ENCODE measurements around the gene HNRNPL. TPM values are rescaled to one million over a fixed set of nuclear protein-coding genes. Genes with fewer than 3 reads are reported as not detected.

Gene HNRNPL
- polyA plus RNA-seq, 1 experiment = 342 TPM

- POLR2A ChIA-PET = interaction anchor here (1.0 kb wide), 1 partner anchor 10 kb away, joined by 3 read pairs; no protein-coding TSS in a partner anchor
- TF ChIP-seq, protein P1, sequence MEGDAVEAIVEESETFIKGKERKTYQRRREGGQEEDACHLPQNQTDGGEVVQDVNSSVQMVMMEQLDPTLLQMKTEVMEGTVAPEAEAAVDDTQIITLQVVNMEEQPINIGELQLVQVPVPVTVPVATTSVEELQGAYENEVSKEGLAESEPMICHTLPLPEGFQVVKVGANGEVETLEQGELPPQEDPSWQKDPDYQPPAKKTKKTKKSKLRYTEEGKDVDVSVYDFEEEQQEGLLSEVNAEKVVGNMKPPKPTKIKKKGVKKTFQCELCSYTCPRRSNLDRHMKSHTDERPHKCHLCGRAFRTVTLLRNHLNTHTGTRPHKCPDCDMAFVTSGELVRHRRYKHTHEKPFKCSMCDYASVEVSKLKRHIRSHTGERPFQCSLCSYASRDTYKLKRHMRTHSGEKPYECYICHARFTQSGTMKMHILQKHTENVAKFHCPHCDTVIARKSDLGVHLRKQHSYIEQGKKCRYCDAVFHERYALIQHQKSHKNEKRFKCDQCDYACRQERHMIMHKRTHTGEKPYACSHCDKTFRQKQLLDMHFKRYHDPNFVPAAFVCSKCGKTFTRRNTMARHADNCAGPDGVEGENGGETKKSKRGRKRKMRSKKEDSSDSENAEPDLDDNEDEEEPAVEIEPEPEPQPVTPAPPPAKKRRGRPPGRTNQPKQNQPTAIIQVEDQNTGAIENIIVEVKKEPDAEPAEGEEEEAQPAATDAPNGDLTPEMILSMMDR (IDR thresholded peaks at IDR 0.05; ENCODE audit: insufficient read depth, low read depth, low read length) = no peak
- no peak for DNase-seq (ENCODE audit: low read depth)
- Histone ChIP-seq H3K4me3 (ENCODE audit: low read depth, low read length) (no peak overlapping the region), H3K36me3 (ENCODE audit: control insufficient read depth, insufficient read depth, low read length) (peaks cover 60% of the 10 kb centered on the region), H3K27me3 (ENCODE audit: control insufficient read depth, insufficient read depth, low read length) (no peaks in the 10 kb centered on the region)
- CTCF ChIA-PET = interaction anchor here (1.2 to 1.3 kb wide), 2 partner anchors 12 to 69 kb away, joined by 3 read pairs; no protein-coding TSS in a partner anchor
Measured at GRCh38 chr19:38838986-38839761, 10.6 kb downstream of the HNRNPL start.

GRCh38 chr19:38838208-38838985 is 11.4 kb downstream of the HNRNPL start:
- Histone ChIP-seq H3K4me3 (ENCODE audit: low read depth, low read length) (no peak overlapping the region), H3K36me3 (ENCODE audit: control insufficient read depth, insufficient read depth, low read length) (peaks cover 52% of the 10 kb centered on the region), H3K27me3 (ENCODE audit: control insufficient read depth, insufficient read depth, low read length) (no peaks in the 10 kb centered on the region)
- CTCF ChIA-PET = interaction anchor here (0.9 to 1.3 kb wide), 4 partner anchors 11 to 68 kb away, joined by 3 read pairs; no protein-coding TSS in a partner anchor
- DNase-seq (ENCODE audit: low read depth) = no peak
- TF ChIP-seq, protein P1 (IDR thresholded peaks at IDR 0.05; ENCODE audit: insufficient read depth, low read depth, low read length) = no peak
- POLR2A ChIA-PET = no interaction called here

- POLR2A ChIA-PET = interaction anchor here (0.8 kb wide), 1 partner anchor 11 kb away, joined by 3 read pairs; no protein-coding TSS in a partner anchor
Measured at GRCh38 chr19:38837656-38838121, 12.1 kb downstream of the HNRNPL start.

GRCh38 chr19:38836983-38837626 is 12.7 kb downstream of the HNRNPL start:
- CTCF ChIA-PET = interaction anchor here (0.9 to 1.1 kb wide), 3 partner anchors 11 to 32 kb away, joined by 3 to 6 read pairs (median 3); no protein-coding TSS in a partner anchor
- H3K36me3 ChIP-seq (ENCODE audit: control insufficient read depth, insufficient read depth, low read length) = peaks cover 40% of the 10 kb centered on the region
- TF ChIP-seq, protein P1 (IDR thresholded peaks at IDR 0.05; ENCODE audit: insufficient read depth, low read depth, low read length) = no peak
- no peak for DNase-seq (ENCODE audit: low read depth)
- no peak overlapping the region for H3K4me3 ChIP-seq (ENCODE audit: low read depth, low read length)
- POLR2A ChIA-PET = interaction anchor here (0.8 kb wide), 1 partner anchor 12 kb away, joined by 3 read pairs; no protein-coding TSS in a partner anchor
- no peaks in the 10 kb centered on the region for H3K27me3 ChIP-seq (ENCODE audit: control insufficient read depth, insufficient read depth, low read length)

More at GRCh38 chr19:38837656-38838121, 12.1 kb downstream of the HNRNPL start:
- CTCF ChIA-PET = interaction anchor here (0.9 to 1.3 kb wide), 5 partner anchors 10 to 68 kb away, joined by 3 to 6 read pairs (median 3); no protein-coding TSS in a partner anchor
- TF ChIP-seq, protein P1 (IDR thresholded peaks at IDR 0.05; ENCODE audit: insufficient read depth, low read depth, low read length) = no peak
- no peak overlapping the region for H3K4me3 ChIP-seq (ENCODE audit: low read depth, low read length)
- H3K27me3 ChIP-seq (ENCODE audit: control insufficient read depth, insufficient read depth, low read length) = no peaks in the 10 kb centered on the region
- H3K36me3 ChIP-seq (ENCODE audit: control insufficient read depth, insufficient read depth, low read length) = peaks cover 45% of the 10 kb centered on the region
- no peak for DNase-seq (ENCODE audit: low read depth)
